Measurements from ENCODE around the gene RFXANK. TPM values are rescaled to one million over a fixed set of nuclear protein-coding genes. Genes with fewer than 3 reads are reported as not detected.

RFXANK gene
- polyA plus RNA-seq, 1 donor from 2014 or later: 40.0 TPM

DNA sequence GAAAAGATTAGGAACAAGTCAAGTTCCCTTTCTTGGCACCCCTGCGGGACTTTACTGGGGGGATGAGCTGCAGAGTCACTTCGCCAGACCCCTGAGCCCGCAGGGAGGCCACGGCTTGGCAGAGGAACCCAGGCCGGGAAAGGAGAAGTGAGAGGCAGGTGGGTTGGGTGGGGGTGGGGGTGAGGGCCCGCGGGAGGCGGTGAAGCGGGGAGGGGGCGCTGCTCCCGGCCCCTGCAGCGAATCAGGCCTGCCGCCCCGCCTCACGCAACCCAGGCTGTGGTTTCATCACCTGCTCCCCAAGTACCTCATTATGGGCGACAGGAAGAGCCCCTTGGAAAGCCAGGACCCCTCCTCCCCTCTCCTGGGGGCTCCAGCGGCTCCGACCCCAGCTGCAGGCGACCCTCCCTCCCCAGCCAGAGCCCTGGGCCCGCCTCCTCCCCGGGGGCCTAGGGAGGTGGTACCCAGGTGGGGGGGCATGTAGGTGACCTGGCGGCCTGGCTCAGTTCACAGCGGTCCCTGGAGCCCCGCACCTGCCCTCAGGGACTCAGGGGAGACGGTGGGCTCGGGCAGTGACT lies 31.5 kb upstream of the RFXANK start:
- H4K20me1 ChIP-seq (ENCODE audit: insufficient read depth): no peaks in the 10 kb centered on the region
- no peak overlapping the region for H3K4me3 ChIP-seq (ENCODE audit: low read length)
- H3K9ac ChIP-seq (ENCODE audit: low read length): no peak overlapping the region
- no peak for TF ChIP-seq TAF1 (IDR thresholded peaks at IDR 0.05; ENCODE audit: low read depth)
- no peak for TF ChIP-seq POLR2AphosphoS5 (IDR thresholded peaks at IDR 0.05)
- no peak for TF ChIP-seq EZH2 (IDR thresholded peaks at IDR 0.05; ENCODE audit: borderline replicate concordance, insufficient read depth, low read length, poor library complexity, severe bottlenecking)
- no peak for TF ChIP-seq CTCF (IDR thresholded peaks at IDR 0.05; ENCODE audit: poor library complexity, severe bottlenecking)
- TF ChIP-seq, protein P1, sequence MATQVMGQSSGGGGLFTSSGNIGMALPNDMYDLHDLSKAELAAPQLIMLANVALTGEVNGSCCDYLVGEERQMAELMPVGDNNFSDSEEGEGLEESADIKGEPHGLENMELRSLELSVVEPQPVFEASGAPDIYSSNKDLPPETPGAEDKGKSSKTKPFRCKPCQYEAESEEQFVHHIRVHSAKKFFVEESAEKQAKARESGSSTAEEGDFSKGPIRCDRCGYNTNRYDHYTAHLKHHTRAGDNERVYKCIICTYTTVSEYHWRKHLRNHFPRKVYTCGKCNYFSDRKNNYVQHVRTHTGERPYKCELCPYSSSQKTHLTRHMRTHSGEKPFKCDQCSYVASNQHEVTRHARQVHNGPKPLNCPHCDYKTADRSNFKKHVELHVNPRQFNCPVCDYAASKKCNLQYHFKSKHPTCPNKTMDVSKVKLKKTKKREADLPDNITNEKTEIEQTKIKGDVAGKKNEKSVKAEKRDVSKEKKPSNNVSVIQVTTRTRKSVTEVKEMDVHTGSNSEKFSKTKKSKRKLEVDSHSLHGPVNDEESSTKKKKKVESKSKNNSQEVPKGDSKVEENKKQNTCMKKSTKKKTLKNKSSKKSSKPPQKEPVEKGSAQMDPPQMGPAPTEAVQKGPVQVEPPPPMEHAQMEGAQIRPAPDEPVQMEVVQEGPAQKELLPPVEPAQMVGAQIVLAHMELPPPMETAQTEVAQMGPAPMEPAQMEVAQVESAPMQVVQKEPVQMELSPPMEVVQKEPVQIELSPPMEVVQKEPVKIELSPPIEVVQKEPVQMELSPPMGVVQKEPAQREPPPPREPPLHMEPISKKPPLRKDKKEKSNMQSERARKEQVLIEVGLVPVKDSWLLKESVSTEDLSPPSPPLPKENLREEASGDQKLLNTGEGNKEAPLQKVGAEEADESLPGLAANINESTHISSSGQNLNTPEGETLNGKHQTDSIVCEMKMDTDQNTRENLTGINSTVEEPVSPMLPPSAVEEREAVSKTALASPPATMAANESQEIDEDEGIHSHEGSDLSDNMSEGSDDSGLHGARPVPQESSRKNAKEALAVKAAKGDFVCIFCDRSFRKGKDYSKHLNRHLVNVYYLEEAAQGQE (IDR thresholded peaks at IDR 0.05; ENCODE audit: borderline replicate concordance): no peak
- TF ChIP-seq RAD21 (conservative IDR thresholded peaks at IDR 0.05): no peak
- no peak overlapping the region for H3K27ac ChIP-seq (ENCODE audit: low read length)
- no peaks in the 10 kb centered on the region for H3K9me3 ChIP-seq (ENCODE audit: low read length)
- H2AFZ ChIP-seq (ENCODE audit: low read depth, low read length): no peak overlapping the region
- no peaks in the 10 kb centered on the region for H3K79me2 ChIP-seq (replicated peaks; ENCODE audit: insufficient read depth, low read length)
- H3K9me2 ChIP-seq (ENCODE audit: insufficient read depth, low read length): no peaks in the 10 kb centered on the region
- no peak overlapping the region for H3K4me2 ChIP-seq (ENCODE audit: low read length)
- no peaks in the 10 kb centered on the region for H3F3A ChIP-seq (ENCODE audit: insufficient read depth, low read length, poor library complexity, severe bottlenecking)
- no peaks in the 10 kb centered on the region for H3K36me3 ChIP-seq (ENCODE audit: insufficient read depth, low read length)
- no peaks in the 10 kb centered on the region for H3K27me3 ChIP-seq (ENCODE audit: insufficient read depth, low read depth, low read length)

DNA sequence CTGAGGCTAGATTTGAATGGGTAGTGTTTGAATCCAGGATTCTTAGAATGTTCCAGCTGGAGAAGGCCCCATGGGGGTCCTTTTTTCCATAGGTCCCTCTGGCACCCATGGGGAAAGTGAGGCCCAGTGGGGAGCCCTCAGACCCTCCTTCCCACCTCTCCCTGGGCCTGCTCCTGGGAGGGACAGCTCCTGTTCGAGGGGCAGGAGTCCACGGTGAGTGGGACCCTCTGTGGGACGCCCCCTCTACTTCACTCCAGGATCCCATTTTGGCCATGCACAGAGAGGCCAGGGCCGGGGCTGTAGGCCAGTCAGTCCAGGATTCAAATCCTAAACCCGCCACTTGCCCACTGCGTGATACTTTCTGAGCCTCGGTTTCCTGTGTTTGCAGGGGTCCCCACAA lies 29.6 kb upstream of the RFXANK start:
- Histone ChIP-seq H3K4me2 (ENCODE audit: low read length) (no peak overlapping the region), H4K20me1 (ENCODE audit: insufficient read depth) (no peaks in the 10 kb centered on the region), H3K79me2 (replicated peaks; ENCODE audit: insufficient read depth, low read length) (no peaks in the 10 kb centered on the region), H3F3A (ENCODE audit: insufficient read depth, low read length, poor library complexity, severe bottlenecking) (no peaks in the 10 kb centered on the region), H3K9me3 (ENCODE audit: low read length) (no peaks in the 10 kb centered on the region), H3K4me3 (ENCODE audit: low read length) (no peak overlapping the region), H3K36me3 (ENCODE audit: insufficient read depth, low read length) (no peaks in the 10 kb centered on the region), H3K27ac (ENCODE audit: low read length) (no peak overlapping the region), H3K27me3 (ENCODE audit: insufficient read depth, low read depth, low read length) (no peaks in the 10 kb centered on the region), H3K9ac (ENCODE audit: low read length) (no peak overlapping the region), H3K9me2 (ENCODE audit: insufficient read depth, low read length) (no peaks in the 10 kb centered on the region), H2AFZ (ENCODE audit: low read depth, low read length) (no peak overlapping the region)
- no peak for TF ChIP-seq POLR2AphosphoS5 (IDR thresholded peaks at IDR 0.05)
- TF ChIP-seq CTCF (IDR thresholded peaks at IDR 0.05; ENCODE audit: poor library complexity, severe bottlenecking): no peak
- no peak for TF ChIP-seq EP300 (conservative IDR thresholded peaks at IDR 0.05; ENCODE audit: poor library complexity, severe bottlenecking)
- no peak for TF ChIP-seq EZH2 (IDR thresholded peaks at IDR 0.05; ENCODE audit: borderline replicate concordance, insufficient read depth, low read length, poor library complexity, severe bottlenecking)
- TF ChIP-seq, protein P1 (IDR thresholded peaks at IDR 0.05; ENCODE audit: borderline replicate concordance): no peak
- no peak for TF ChIP-seq TAF1 (IDR thresholded peaks at IDR 0.05; ENCODE audit: low read depth)
- no peak for TF ChIP-seq RAD21 (conservative IDR thresholded peaks at IDR 0.05)
- no peak for TF ChIP-seq MXI1 (conservative IDR thresholded peaks at IDR 0.05; ENCODE audit: poor library complexity, severe bottlenecking)
- no peak for TF ChIP-seq SMC3 (conservative IDR thresholded peaks at IDR 0.05; ENCODE audit: poor library complexity)
